HPDE6-E6E7 (cell line): ENCODE results near the gene SH3GL2.

ENCODE experiments used
- DNase-seq: peaks from one replicate; pipeline ENCODE4 v3.0.0; 2011; ENCODE audit warnings: missing footprints; ENCODE audit errors: extremely low spot score

The SH3GL2 gene

DNA sequence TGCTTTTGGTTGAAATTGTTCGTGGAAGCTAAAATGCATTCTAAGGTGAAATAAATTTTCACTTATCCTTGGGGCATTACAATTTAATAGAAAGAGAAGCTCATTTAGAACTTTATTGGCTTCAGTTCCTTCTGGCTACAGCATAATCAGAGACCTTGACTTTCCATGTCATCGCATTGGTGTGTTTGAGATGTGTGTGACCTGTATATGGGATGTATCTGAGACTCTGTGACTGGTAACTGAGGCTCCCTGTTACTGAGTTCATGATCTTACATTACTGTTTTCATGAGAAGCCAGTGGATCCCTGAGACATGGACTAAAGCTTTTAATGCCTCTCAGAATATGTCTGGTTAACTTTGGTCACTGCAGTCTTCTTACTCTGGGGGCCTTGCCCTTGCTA lies 32.5 kb downstream of the SH3GL2 start:
- DNase-seq: no peak

DNA sequence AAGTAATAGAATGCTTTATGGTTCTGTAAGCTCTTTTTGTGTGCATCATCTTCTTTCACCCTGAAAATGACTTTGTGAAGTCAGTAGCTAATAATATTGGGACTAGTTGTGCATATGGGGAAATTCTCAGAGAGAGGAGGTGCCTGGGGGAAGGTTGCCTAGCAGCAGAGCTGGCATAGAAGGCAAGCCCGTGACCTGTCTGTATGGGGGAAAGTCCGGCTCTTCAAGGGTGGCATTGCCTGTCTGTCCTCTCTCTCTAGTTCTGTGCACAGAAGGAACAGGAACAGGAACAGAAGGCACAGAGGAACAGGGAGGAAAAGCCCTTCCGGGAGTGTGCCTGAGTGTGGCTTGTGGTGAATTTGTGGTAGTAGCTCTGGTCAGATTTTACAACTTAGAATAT lies 33.1 kb downstream of the SH3GL2 start:
- DNase-seq: no peak

DNA sequence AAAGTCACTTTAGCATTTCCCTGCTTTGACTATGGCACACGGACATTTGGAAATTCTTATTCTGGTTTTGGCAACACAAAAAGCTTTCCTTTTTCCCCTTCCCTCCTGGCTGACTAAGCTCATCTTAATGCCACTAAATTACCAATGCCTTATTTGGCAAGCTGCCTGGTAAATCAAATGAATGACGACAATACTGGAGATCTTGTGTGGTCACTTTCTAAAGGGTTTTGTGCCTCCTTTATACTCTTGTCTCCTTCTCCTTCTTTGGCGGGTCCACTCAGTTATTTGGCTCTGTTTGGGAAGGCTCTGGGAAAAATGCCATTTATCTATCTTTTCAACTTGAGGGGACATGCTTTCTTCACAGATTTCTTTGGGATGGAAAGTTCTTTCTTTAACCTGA lies 34.9 kb downstream of the SH3GL2 start:
- no peak for DNase-seq

DNA sequence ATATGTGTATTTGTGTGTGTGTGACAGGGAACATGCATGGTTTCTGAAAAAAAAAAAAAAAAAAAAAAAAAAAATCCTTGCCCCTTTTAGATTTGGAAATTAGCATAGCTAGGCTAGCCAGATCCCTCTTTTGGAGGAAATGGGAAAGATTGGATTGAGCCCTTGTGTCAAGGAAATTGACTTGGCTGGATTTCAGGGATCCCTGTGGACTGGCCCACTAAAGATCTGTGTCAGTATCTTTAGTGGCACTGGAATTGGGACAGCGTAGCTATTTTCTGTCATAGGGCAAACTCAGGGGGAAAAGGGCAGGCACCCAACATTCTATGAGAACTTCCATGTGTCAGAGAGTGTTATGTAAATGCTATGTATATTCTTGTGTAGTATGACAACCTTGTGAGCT lies 35.4 kb downstream of the SH3GL2 start:
- DNase-seq: no peak

DNA sequence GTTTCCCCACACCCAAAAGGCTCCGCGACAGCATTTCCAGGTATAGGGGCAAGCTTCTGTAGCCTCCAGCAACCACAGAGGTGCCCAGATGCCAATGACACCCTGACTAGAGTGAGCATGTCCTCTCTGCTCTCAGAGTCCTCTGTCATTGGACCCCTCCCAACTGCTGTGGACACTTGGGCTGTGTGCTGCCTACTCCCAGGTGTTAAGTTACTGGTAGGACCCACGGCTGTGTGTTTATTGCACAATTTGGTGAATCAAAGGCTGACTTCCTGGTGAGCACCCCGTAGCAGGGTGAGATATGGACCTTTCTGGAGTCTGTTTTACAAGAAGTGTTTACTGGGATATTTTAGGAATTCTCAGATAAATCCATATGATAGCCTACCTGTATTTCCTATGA lies 36.0 kb downstream of the SH3GL2 start:
- no peak for DNase-seq

DNA sequence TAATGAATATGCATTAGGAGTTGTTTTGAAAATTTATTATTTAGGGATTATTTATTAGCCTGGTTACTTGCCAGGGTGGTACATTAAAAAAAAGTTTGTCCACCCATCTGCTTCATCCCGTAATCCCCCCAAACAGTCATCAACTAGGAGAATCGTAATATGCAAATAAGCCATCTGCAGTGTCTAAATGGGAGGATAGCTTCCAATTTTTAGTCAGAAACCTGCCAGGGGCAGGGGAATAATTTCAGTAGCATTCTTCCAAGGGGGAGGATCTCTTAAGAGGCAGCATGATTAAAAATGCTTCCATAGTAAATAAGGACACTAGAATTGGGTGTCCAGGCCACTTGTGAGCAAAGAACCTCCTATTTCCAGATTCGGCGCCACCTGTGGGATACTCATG lies 43.3 kb downstream of the SH3GL2 start:
- DNase-seq: no peak

DNA sequence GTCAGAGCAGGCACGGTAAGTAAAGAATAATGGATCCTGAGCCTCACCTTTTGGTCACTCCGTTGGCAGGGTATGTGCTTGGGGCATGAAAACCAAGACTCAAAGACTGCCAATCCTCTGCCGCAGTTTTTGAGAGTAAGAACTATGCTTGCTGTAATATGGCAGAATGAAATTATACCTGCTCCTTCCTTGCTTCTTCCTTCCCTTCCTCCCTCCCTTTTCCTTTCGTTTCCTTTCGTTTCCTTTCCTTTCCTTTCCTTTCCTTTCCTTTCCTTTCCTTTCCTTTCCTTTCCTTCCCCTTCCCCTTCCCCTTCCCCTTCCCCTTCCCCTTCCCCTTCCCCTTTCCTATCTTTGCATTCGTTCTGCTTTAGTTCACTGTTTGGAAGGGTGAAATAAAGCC lies 43.9 kb downstream of the SH3GL2 start:
- DNase-seq: no peak

DNA sequence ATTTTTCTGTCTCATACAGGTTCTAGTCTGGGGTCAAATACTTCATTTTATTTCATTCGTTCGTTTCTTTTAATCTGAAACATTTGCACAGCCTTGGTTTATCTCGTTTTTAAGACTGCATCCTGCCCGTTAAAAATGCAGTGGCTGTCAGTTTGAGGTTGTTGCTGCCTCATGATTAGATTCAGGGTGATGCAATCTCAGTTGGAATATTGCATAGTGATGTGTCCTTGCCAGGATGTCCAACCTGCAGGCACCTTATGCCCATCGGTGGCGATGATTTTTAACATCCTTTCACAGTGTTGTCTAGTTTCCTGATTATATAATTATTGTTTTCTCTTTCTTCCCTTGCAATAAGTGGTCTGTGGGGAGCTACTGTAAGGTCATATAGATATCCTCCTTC lies 45.1 kb downstream of the SH3GL2 start:
- no peak for DNase-seq

DNA sequence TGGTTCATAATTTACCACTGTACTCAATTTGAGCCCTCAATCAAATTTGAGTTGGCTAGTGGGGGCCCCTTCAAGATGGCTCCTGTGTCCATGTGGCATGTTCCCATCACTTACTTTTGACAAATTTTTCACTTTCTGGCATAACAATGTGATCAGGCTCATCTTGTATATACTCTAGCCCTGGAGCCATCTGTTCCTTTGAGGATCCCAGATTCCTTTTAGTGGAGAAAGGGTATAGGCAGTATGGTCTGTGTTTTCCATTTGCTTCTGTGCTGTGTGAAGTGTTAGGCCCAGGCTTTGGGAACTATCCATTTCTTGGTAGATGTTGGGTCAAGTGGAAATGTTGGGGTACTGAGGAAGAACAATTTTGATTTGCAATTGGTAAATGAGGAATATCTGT lies 45.7 kb downstream of the SH3GL2 start:
- no peak for DNase-seq

DNA sequence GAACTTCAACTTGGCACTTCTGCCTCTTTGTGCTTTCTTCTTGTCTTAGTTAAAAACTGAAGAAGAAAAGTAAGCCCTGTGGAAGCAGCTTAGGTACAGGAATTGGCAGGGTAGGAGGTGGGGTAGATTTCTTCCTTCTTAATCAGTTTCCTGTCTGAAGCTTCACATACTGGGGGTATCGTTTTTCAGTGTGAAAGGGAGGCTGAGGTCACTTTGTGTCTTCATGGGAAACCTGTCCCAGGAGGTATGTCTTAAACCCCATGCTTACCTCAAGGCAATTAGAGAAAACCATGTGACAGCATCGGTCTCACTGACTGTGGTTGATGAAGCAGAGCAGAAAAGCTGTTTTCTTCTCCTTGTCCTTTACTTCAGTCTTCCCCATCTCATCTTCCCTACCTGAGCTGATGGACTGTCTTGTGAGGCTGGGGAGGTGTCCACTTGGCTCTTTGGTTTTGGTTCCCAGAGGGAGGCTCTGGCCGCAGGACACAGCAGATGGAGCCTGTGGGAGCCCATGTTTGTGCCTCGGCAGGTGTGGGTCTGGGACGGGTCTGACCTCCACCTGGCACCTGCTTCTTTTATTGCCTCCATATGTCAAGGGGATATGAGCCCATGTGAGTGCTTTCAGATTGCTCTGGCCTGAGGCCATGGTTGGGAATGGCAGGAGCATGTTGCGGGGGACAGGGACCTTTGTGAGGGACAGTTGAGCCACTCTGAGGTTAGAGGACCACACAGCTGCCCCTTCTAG lies 47.0 kb downstream of the SH3GL2 start:
- DNase-seq: peak; percentile 4

DNA sequence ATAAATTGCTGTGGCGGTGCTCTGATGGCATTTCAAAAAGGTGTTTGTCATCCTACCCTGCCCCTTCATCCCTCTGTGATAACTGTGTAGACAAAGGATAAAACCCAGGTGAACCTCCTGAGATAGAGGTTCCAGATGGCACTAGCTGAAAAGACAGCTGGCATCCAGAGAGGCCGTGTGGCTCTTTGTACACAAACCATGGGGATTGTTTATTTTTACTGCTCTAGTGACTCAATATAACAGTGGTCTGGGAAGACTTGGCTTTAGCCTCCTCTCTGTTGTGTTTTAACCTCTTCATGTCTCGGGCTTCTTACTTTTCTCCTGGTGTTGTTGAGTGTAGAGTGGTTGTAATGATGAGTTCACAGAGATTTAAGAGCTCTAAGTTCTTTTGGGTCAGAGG lies 48.8 kb downstream of the SH3GL2 start:
- no peak for DNase-seq

DNA sequence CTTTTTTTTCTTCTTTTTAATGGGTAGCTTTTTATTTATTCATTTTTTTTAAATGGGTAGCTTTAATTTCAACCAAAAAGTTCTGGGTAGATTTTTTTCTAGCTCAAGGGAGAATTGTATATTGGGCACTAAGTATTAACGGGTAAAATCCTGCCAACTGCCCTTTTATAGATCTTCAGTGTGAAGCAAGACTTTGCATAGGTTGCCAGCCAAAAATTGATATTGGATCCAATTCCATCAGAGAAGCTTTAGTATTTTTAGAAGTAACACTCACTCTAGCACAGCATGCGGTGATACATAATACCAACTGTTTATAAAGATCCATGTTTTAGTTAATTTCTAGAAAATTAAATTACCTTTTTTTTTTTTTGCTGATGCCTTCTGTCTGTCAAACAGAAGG lies 49.8 kb downstream of the SH3GL2 start:
- no peak for DNase-seq

DNA sequence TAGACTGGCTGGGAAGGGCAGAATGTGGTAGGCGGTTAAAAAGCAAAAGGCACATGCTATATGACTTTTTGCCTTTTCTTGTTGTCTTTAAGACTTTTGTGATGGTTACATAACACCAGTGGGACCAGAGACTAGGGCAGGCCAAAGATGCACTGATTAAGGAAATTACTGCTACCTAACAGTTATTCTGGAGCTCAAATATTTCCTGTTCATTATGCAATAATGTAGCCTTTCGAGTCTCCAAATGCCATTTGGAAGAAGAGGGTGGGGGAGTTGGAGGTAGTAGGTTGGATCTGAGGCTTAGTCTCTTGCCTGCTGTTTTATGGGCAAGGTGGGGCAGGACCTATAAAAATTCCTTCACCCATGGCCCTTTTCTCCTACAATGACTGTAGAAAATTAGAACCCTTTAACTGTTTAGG lies 51.7 kb downstream of the SH3GL2 start:
- DNase-seq: no peak

DNA sequence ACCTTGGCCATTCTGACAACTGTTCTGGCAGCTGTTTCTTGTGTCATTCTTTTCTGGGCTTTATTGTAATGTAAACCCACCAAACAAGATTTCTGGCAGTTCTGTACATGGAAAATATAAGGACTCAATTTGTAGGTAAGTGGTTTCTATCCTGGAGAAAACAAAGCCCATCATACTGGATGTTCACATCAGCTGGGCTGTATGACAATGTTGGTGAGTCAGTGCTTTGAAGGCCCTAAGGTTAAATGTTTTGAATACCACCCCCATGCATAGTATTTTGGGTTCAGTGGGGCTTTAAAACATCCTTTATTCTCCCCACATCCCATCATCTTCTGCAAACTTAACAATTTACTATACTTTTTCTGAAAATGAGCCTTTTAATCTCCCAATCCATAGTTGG lies 52.5 kb downstream of the SH3GL2 start:
- DNase-seq: no peak

DNA sequence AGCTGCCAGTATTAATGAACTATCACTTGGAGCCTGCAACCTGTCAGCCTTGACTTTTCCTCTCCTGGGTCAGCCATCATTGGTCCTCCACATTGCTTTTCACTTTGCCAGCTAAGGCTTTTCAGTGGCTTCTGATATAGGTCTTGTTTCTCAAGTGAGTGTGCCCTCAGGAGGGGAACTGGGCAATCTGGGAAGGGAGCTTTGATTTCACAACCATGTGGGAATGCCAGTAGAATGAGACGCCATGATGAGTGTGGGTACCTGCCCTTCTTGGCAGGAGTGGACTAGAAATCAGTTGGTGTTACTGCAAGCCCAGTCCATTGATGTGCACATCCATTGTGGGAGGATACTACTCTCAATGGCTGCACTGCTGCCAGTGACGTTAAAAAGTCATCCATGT lies 54.1 kb downstream of the SH3GL2 start:
- no peak for DNase-seq

DNA sequence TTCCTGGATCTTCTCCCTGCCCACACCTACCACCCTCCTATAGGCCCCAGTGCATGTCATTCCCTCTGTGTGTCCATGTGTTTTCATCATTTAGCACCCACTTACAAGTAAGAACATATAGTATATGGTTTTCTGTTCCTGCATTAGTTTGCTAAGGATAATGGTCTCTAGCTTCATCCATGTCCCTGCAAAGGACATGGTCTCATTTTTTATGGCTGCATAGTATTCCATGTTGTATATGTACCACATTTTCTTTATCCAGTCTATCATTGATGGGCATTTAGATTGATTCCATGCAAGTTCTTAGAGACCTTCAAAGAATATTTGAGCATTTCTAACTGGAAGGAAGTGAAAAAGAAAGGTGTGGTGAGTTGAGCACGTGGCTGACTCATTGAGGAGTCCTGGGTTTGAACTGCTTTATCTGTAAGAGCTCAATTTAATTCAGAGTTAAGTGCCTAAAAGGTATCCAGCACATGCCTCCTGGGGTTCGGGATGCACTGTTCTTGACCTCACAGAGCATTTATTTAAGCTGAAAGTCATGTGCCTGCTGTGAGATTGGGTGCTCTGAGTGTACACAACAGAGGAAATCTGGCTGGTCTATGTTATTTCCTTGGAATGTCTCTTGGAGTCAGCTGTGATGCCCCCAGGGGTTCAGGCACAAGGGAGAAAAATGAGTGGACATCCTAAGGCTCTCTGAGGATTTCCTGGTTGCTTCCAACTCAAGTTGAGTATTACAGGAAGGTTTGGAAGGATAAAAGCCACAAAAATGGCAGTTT lies 56.4 kb downstream of the SH3GL2 start:
- DNase-seq: no peak

DNA sequence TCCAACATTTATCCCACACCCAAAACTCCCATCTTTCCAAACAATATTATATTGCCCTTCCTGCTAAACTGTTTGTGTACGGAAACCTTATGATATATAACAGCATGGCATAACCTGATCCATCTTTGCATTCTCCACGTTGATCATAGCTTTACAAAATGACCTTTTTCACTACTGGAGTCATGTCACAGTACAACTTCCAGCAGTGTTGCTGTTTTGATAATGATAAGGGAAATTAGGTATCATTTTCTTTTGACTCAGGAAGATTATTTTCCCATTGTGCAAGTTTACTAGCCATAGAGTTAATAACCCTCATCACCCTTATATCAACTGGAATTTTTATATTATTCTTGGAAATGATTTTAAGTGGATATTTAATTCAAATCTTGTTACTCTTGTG lies 57.5 kb downstream of the SH3GL2 start:
- DNase-seq: no peak

DNA sequence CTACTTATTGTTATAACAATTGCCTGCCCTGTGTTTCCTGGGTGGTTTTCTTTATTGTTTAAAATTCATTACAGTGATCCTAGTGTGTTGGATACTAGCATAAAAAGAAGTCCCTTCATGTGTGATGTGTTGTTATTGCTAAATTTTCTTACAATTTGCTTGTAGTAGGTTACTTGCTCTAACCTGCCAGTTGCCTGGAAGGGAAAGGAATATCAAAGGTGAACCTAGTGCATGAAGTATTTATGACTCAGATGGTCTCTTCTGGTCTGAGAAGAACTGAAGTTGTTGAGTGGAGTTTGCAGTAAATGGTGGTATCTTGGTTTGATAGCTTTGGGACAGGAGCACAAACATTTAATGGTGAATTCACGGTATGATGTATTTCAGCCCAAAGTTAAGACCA lies 58.0 kb downstream of the SH3GL2 start:
- DNase-seq: no peak

DNA sequence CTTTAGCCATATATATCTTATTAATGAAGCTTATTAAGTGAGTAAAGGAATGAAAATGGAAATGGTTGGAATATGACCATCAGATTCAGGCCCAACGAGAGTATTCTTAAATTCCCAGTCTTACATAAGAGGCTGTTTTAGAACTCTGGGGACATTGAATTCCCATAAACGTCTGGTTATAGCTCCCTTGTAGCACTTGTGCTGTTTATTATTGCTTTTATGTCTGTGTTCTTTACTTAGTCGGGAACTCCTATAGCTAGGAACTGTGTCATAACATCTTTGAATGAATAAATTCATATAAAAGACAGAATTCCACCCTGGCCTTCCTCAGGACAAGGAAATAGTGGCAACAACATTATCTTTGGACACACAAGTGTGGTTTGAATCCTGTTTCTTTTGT lies 58.4 kb downstream of the SH3GL2 start:
- no peak for DNase-seq

DNA sequence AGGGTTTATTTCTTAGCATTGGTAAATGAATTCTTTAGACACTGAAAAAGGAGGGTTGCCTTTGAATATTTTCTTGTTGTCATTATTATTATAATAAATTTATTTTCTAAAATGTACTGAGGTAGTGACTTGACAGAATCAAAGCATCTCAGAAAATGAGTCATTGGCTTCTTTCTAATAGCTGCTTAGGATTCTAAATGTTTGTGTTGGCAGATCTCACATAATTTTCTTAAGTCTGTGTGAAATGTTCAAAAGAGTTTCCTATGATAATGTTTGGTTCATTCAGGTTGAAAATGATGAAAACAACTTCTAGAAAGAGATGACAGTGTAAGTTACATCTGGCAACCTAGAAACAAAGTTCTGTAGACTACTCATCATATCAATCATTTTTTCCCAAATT lies 69.7 kb downstream of the SH3GL2 start:
- DNase-seq: no peak

DNA sequence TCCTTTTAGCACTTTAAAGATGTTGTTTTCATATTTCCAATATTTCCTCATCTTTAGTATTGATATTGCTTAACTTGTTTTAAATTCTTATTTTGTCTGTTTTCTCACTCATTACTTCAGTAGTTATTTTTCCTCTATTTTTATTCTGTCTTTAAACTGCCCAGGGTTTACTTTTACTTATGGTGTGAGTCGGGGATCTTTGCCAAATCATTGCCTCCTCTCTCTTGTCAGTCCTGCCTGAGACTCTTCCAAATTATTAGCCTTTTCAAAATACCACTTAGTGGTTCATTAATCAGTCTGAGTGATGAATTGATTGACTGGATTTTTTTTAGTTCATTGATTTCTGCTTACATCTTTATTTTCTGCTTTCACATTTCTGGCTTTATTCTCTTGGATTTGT lies 72.9 kb downstream of the SH3GL2 start:
- DNase-seq: no peak

DNA sequence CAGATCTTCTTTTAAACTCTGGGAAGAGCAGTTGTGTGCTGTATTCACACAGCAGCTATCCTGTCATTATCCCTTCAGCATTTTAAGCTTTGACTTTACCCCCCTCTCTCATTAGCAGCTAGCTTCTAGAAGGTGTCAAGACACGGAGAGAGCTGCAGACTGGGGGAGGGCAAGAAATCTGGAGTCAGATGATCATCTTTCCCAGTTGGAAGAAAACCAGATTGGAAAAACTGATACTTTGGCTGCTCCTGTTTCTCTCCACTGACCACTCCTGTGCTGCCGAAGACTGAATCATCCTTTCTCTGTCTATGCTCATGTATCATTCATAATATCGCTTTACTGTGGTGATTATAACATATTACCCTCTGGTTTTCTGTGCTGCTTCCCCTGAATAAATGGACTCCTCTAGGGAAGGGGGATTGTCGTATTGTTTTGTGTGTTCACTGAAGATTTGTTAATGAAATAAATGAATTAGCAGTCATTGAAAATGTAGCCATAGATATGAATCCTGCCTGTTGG lies 75.1 kb downstream of the SH3GL2 start:
- DNase-seq: no peak

DNA sequence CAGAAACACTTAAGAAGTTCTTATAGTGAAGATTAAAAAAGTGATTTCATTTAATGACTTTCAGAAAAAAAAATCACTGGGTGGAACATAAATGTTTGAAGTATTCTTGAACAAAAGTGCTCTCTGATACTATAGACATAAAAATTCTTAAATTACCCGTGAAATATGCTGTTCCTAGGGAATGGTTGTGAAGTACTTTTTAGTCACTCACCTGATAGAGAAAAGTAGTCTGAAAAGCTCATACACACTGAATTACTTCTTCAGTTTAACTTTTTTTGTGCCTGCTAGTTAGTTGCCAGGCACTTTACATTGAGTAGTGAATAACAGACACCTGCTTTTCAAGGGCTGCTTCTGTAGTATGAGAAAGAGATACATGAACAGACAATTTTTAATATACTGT lies 78.0 kb downstream of the SH3GL2 start:
- no peak for DNase-seq
